ENCODE results near the gene CNTNAP3.
"Not testable (repeated sequence)": the region's sequence is repeated elsewhere in the genome, so short reads cannot be mapped to it uniquely, and the experiment has no call there.

CNTNAP3 gene

GRCh38 chr9:39073537-39073936 lies 214.4 kb downstream of the CNTNAP3 start:
- not testable (repeated sequence) for DNase-seq (ENCODE audit: low spot score); FAIRE-seq

- not testable (repeated sequence) for DNase-seq (ENCODE audit: low spot score); FAIRE-seq
These were observed 220.3 kb downstream of the CNTNAP3 start for GRCh38 chr9:39067683-39068082.

DNA sequence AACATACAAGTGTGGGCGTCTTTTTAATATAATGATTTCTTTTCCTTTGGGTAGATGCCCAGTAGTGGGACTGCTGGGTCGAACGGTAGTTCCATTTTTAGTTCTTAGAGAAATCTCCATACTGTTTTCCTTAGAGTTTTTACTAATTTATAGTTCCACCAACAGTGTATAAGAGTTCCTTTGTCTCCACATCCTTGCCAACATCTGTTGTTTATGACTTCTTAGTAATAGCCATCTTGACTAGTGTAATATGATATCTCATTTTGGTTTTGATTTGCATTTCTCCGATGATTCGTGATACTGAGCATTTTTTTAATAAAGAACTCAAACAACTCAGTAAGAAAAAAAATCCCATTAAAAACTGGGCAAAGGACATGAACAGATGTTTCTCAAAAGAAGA lies 225.0 kb downstream of the CNTNAP3 start:
- DNase-seq (ENCODE audit: low spot score); FAIRE-seq: not testable (repeated sequence)

DNA sequence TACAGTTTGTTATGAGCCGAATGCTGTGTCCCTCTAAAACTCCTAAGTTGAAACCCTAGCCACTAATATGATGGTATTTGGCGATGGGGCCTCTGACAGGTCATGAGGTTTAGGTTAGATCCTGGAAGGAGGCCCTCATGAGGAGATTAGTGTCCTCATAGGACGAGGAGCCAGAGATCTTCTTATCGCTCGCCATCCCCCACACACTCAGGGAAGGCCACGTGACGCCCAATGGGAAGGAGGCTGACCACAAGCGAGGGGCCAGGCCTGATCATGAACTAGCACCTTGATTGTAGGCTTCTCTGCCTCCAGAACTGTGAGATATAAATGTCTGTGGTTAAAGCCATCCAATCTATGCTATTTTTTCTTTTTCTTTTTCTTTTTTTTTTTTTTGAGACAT lies 233.5 kb downstream of the CNTNAP3 start:
- FAIRE-seq; DNase-seq (ENCODE audit: low spot score): not testable (repeated sequence)

- not testable (repeated sequence) for FAIRE-seq; DNase-seq (ENCODE audit: low spot score)
These were observed 241.1 kb downstream of the CNTNAP3 start for GRCh38 chr9:39046833-39047232.

- not testable (repeated sequence) for DNase-seq (ENCODE audit: low spot score); FAIRE-seq
These were observed 245.6 kb downstream of the CNTNAP3 start for GRCh38 chr9:39042352-39042803.

- not testable (repeated sequence) for DNase-seq (ENCODE audit: low spot score); FAIRE-seq
These were observed 246.2 kb downstream of the CNTNAP3 start for GRCh38 chr9:39041774-39042173.

- FAIRE-seq: not testable (repeated sequence)
These were observed 248.8 kb downstream of the CNTNAP3 start for GRCh38 chr9:39039148-39039547.

DNA sequence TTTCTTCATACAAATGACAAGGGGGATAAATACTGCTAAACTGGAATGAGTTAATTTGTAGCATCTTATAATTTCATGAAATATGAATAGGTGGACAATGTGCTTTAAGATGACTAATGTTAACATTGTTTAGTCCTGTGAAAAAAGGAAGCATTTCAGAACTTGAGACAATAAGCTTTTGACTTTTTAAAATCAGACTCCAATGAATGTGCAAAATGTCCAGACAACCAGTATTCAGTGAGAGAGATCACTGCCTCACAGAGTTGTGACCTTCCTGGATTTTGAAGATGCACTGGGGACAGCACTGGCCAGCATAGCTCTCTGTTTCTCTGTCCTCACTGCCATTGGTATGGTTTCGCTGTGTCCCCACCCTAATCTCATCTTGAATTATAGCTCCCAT lies 249.7 kb downstream of the CNTNAP3 start:
- DNase-seq (ENCODE audit: low spot score); FAIRE-seq: not testable (repeated sequence)

More at GRCh38 chr9:39039148-39039547, 248.8 kb downstream of the CNTNAP3 start:
- not testable (repeated sequence) for DNase-seq (ENCODE audit: low spot score)

DNA sequence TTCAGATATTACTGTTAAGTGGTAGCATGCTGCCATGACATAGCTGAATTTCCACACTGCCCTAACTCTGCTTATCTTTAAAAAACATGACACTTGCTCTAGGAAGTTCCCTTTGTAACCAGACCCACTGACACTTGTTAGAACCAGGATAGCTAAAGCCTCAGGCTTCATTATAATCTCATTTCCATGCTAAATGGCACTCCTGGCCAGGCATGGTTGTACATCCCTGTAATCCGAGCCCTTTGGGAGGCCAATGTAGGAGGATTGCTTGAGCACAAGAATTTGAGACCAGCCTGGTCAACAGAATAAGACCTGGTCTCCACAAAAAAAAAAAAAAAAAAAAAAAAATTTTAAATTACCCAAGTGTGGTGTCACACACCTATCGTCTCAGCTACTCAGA lies 254.1 kb downstream of the CNTNAP3 start:
- DNase-seq (ENCODE audit: low spot score); FAIRE-seq: not testable (repeated sequence)

DNA sequence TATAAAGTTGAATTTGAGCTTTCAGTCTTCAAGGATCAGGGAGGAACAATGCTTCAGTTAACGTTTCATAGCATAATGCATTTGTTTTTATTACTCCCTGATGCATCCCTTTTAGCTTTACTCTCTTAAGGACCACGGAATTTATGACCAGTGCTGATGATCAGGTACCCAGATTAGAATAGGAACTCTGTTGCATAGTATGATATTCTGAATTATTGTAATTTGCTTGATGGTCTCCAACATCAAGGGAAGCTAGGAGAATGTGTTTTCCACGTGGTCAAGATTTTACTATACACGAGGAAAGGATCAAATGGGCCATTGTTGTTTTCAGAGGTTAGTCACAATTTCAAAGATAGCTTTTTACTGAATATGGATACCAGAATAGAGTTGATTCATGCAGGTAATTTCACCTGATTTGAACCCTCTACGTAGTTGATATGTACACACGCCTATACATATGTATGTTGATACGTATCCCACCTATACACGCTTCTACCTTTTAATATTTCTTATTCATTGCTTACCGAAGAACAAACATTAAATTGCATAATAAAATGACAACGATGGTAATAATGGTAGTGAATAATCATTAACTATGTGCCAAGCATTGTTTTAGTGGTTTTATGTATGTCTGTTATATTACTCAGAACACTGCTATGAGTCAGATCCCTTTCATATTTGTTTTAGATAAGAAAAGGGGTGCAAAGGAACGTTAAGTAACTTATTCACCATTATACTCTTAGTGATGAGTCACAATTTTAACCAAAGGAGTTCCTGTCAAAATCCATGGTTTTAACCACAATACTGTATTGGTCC lies 257.6 kb downstream of the CNTNAP3 start:
- peak; percentile 89 for DNase-seq (ENCODE audit: low spot score)
- FAIRE-seq: peak; percentile 98

GRCh38 chr9:39028855-39029254 lies 259.1 kb downstream of the CNTNAP3 start:
- FAIRE-seq; DNase-seq (ENCODE audit: low spot score): not testable (repeated sequence)

GRCh38 chr9:39028168-39028567 lies 259.8 kb downstream of the CNTNAP3 start:
- not testable (repeated sequence) for FAIRE-seq; DNase-seq (ENCODE audit: low spot score)

DNA sequence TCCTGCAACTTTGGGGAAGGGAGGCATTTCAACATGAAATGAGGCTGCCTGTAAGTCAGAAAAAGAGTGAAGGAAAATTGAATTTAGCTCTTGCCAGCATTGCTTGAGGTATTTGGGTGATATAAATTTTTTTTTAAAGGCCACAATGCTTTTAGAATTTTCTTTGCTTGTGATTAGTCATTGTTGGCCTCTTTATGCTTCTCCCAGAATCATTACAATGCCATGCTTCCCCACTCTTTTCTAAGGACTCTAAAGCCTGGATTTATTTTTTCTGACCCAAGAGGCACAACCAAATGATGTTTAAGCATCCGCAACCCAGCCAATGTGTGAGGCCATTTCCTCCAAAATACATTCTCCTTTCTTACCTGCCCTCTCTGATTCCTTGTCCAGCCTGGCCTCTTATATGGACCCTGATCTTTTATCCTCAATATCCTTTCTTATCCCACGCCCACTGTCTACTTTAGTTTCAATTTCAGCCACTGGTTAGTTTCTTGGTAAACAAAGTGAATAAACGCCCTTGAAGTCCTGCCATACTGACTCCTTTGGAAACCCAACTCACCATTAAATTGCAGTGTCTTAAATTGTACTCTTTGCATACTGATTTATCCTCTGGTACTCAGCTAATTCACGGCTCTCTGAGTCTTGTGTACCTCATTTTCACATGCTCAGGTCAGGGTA lies 261.9 kb downstream of the CNTNAP3 start:
- not testable (repeated sequence) for FAIRE-seq; DNase-seq (ENCODE audit: low spot score)
